NCI-H1417 (cell line): ENCODE data around the gene EN2.

Source experiments
- DNase-seq, 3 experiments: peaks; one replicate each; lab custom pipeline; 2025; lab: John Stamatoyannopoulos, UW

EN2 gene

GRCh38 chr7:155508376-155509358 is 50.7 kb downstream of the EN2 start:
- DNase-seq: no peak

- DNase-seq: no peak
Measured at GRCh38 chr7:155509359-155509724, 51.4 kb downstream of the EN2 start.

GRCh38 chr7:155509725-155510551 is 52.0 kb downstream of the EN2 start:
- peak in 1 of 3 experiments; percentile 8 for DNase-seq

GRCh38 chr7:155510975-155511701 is 53.2 kb downstream of the EN2 start:
- DNase-seq: no peak

GRCh38 chr7:155511702-155511996 is 53.7 kb downstream of the EN2 start:
- DNase-seq: no peak

GRCh38 chr7:155512246-155512887 is 54.4 kb downstream of the EN2 start:
- peak in 1 of 3 experiments; percentile 59 for DNase-seq

- no peak for DNase-seq
Measured at GRCh38 chr7:155513543-155514285, 55.8 kb downstream of the EN2 start.

GRCh38 chr7:155514296-155514695 is 56.4 kb downstream of the EN2 start:
- DNase-seq: no peak
